ENCODE measurements around the gene CIRBP. TPM values are rescaled to one million over a fixed set of nuclear protein-coding genes. Genes with fewer than 3 reads are reported as not detected.

Gene CIRBP
- total RNA-seq, 1 experiment from 2014 or later: 263 TPM

DNA sequence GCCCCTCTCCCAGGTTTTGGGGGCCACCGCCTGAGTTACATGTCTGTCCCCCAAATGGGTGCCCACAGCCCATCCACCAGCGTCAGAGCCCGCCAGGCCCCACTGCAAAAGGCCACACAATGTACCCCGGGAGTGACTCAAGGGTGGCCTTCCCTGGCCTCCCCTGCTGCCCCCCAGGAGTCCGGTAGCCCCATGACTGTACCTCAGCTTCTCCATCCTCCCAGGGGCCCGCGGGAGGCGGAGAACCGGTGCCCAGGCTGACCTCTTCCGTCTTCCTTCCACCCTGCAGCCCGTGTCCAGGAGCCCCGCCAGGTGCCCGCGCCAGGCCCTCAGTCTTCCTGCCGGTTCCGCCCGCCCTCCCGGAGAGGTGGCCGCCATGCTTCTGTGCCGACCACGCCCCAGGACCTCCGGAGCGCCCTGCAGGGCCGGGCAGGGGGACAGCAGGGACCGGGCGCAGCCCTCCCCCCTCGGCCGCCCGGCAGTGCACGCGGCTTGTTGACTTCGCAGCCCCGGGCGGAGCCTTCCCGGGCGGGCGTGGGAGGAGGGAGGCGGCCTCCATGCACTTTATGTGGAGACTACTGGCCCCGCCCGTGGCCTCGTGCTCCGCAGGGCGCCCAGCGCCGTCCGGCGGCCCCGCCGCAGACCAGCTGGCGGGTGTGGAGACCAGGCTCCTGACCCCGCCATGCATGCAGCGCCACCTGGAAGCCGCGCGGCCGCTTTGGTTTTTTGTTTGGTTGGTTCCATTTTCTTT is 41.7 kb upstream of the CIRBP start:
- H3K14ac ChIP-seq (ENCODE audit: insufficient read depth, low read length): no peak overlapping the region
- H4K20me1 ChIP-seq (ENCODE audit: control insufficient read depth, insufficient read depth, insufficient read length): no peaks in the 10 kb centered on the region
- no peak overlapping the region for H2BK120ac ChIP-seq (ENCODE audit: low read depth, low read length, poor library complexity, severe bottlenecking)
- no peak for DNase-seq
- no peaks in the 10 kb centered on the region for H3K27me3 Mint-ChIP-seq (ENCODE audit: low read depth)
- no peak overlapping the region for H3K4ac ChIP-seq (ENCODE audit: low read depth, low read length)
- no peak overlapping the region for H4K5ac ChIP-seq (ENCODE audit: insufficient read length, low read depth, low read length)
- no peak overlapping the region for H3K23ac ChIP-seq (ENCODE audit: insufficient read length, low read depth, low read length)
- H3K27ac ChIP-seq (ENCODE audit: insufficient read length, low read depth, low read length): no peak overlapping the region
- H2BK15ac ChIP-seq (ENCODE audit: low read depth, low read length): no peak overlapping the region
- no CpG with 5 or more reads among the region's 56 CpGs for WGBS (ENCODE audit: extremely low coverage, insufficient read length, low lambda C conversion rate)
- H2BK12ac ChIP-seq (ENCODE audit: insufficient read length, low read depth, low read length): no peak overlapping the region
- 0 out of 4 replicates have a peak, but pooled peaks cover 0 to 2% of the 10 kb centered on the region in 2 experiments for H3K4me1 Mint-ChIP-seq
- no peaks in the 10 kb centered on the region for H3K23me2 ChIP-seq (ENCODE audit: insufficient read length, low read depth, low read length, poor library complexity, severe bottlenecking)
- H3K18ac ChIP-seq (ENCODE audit: insufficient read length, low read depth, low read length): no peak overlapping the region
- H3K9me3 Mint-ChIP-seq: no peaks in the 10 kb centered on the region
- H3T11ph ChIP-seq (ENCODE audit: low read length): no peak overlapping the region
- no peaks in the 10 kb centered on the region for H3K9me3 ChIP-seq (ENCODE audit: control insufficient read depth, low read depth, low read length)
- H3K36me3 Mint-ChIP-seq (ENCODE audit: insufficient read depth in 1 of 3, low read depth in 3 of 3): peaks cover 2 to 16% (median 15%) of the 10 kb centered on the region in 3 experiments; a peak in 5 of 7 replicates
- no peak overlapping the region for H3K9ac ChIP-seq (ENCODE audit: extremely low read depth, insufficient read length, low read length)
- TF ChIP-seq, protein P1, sequence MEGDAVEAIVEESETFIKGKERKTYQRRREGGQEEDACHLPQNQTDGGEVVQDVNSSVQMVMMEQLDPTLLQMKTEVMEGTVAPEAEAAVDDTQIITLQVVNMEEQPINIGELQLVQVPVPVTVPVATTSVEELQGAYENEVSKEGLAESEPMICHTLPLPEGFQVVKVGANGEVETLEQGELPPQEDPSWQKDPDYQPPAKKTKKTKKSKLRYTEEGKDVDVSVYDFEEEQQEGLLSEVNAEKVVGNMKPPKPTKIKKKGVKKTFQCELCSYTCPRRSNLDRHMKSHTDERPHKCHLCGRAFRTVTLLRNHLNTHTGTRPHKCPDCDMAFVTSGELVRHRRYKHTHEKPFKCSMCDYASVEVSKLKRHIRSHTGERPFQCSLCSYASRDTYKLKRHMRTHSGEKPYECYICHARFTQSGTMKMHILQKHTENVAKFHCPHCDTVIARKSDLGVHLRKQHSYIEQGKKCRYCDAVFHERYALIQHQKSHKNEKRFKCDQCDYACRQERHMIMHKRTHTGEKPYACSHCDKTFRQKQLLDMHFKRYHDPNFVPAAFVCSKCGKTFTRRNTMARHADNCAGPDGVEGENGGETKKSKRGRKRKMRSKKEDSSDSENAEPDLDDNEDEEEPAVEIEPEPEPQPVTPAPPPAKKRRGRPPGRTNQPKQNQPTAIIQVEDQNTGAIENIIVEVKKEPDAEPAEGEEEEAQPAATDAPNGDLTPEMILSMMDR (conservative IDR thresholded peaks at IDR 0.05): no peak
- no peak overlapping the region for H3K4me2 ChIP-seq (ENCODE audit: insufficient read depth, insufficient read length, low read length)
- no peaks in the 10 kb centered on the region for H3K4me1 ChIP-seq (ENCODE audit: insufficient read depth, low read length)
- H4K91ac ChIP-seq (ENCODE audit: insufficient read length, low read depth, low read length): no peak overlapping the region
- H3K56ac ChIP-seq (ENCODE audit: insufficient read length, low read depth, low read length): no peak overlapping the region
- H3K79me1 ChIP-seq (ENCODE audit: insufficient read depth, low read depth, low read length, poor library complexity, severe bottlenecking): no peaks in the 10 kb centered on the region
- H3K79me2 ChIP-seq (ENCODE audit: insufficient read depth, low read length): no peaks in the 10 kb centered on the region
- no peaks in the 10 kb centered on the region for H3K27me3 ChIP-seq (ENCODE audit: insufficient read depth, low read length)
- no peak overlapping the region for H3K27ac Mint-ChIP-seq
- no peak overlapping the region for H2AFZ ChIP-seq (ENCODE audit: low read length)
- H3K4me3 Mint-ChIP-seq: no peak overlapping the region
- no peak overlapping the region for H4K8ac ChIP-seq (replicated peaks; ENCODE audit: insufficient read length, low read depth, low read length)
- no peak overlapping the region for H2AK5ac ChIP-seq (ENCODE audit: insufficient read length, low read length)
- H2BK5ac ChIP-seq (ENCODE audit: insufficient read length, low read length): no peak overlapping the region
- no peak overlapping the region for H2BK20ac ChIP-seq (ENCODE audit: low read depth, low read length, poor library complexity, severe bottlenecking)
